ENCODE results near the gene DLGAP3. TPM values are rescaled to one million over a fixed set of nuclear protein-coding genes. Genes with fewer than 3 reads are reported as not detected.

Gene DLGAP3
- polyA plus RNA-seq, 1 donor (not counting 4 experiments of a cell fraction or from before 2014, with no cell fraction given): not detected

GRCh38 chr1:34858901-34859445 is 70.5 kb downstream of the DLGAP3 start:
- H3K4me3 ChIP-seq (ENCODE audit: control insufficient read depth in 2 of 3, extremely low read depth in 1 of 3, insufficient read depth in 2 of 3, low read depth in 1 of 3, low read length in 3 of 3): peak overlapping the region; percentile 59 to 99 (median 86)
- H4K20me1 ChIP-seq (ENCODE audit: control insufficient read depth, extremely low read depth, insufficient read depth, low read length): no peaks in the 10 kb centered on the region

GRCh38 chr1:34856697-34857096 is 72.8 kb downstream of the DLGAP3 start:
- no peaks in the 10 kb centered on the region for H3K27me3 ChIP-seq (ENCODE audit: control insufficient read depth, extremely low read depth, insufficient read depth, low read length)
- no peak overlapping the region for H3K4me2 ChIP-seq (ENCODE audit: control insufficient read depth, extremely low read depth, insufficient read depth, low read depth, low read length)
- peaks cover 10 to 14% of the 10 kb centered on the region in 2 experiments for H3K36me3 ChIP-seq (ENCODE audit: control insufficient read depth in 2 of 2, extremely low read depth in 1 of 2, insufficient read depth in 2 of 2, low read length in 2 of 2)
- H3K27ac ChIP-seq (ENCODE audit: control insufficient read depth, insufficient read depth, low read length): no peak overlapping the region
- FAIRE-seq (no peak), DNase-seq (ENCODE audit: low read depth, low spot score) (no peak)
- peaks cover 17% of the 10 kb centered on the region for H3K4me1 ChIP-seq (ENCODE audit: control insufficient read depth, extremely low read depth, insufficient read depth, low read length)
- TF ChIP-seq, protein P1, sequence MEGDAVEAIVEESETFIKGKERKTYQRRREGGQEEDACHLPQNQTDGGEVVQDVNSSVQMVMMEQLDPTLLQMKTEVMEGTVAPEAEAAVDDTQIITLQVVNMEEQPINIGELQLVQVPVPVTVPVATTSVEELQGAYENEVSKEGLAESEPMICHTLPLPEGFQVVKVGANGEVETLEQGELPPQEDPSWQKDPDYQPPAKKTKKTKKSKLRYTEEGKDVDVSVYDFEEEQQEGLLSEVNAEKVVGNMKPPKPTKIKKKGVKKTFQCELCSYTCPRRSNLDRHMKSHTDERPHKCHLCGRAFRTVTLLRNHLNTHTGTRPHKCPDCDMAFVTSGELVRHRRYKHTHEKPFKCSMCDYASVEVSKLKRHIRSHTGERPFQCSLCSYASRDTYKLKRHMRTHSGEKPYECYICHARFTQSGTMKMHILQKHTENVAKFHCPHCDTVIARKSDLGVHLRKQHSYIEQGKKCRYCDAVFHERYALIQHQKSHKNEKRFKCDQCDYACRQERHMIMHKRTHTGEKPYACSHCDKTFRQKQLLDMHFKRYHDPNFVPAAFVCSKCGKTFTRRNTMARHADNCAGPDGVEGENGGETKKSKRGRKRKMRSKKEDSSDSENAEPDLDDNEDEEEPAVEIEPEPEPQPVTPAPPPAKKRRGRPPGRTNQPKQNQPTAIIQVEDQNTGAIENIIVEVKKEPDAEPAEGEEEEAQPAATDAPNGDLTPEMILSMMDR (optimal IDR thresholded peaks at IDR 0.05 in 1 of 3, IDR thresholded peaks at IDR 0.05 in 1 of 3, conservative IDR thresholded peaks at IDR 0.05 in 1 of 3; ENCODE audit: extremely low read depth in 1 of 3, insufficient read depth in 2 of 3, low read length in 3 of 3): no peak
- TF ChIP-seq EZH2 (IDR thresholded peaks at IDR 0.05; ENCODE audit: low read length): no peak
- no peak overlapping the region for H2AFZ ChIP-seq (ENCODE audit: control insufficient read depth, low read length)
- no peaks in the 10 kb centered on the region for H3K9me3 ChIP-seq (ENCODE audit: control insufficient read depth, low read depth, low read length)
- peaks cover 46% of the 10 kb centered on the region for H3K79me2 ChIP-seq (ENCODE audit: control insufficient read depth, insufficient read depth, low read length)
- H3K9ac ChIP-seq (ENCODE audit: control insufficient read depth, extremely low read depth, insufficient read depth, low read length): no peak overlapping the region
- H3K4me3 ChIP-seq (ENCODE audit: control insufficient read depth in 2 of 3, extremely low read depth in 1 of 3, insufficient read depth in 2 of 3, low read depth in 1 of 3, low read length in 3 of 3): no peak overlapping the region
- no peaks in the 10 kb centered on the region for H3K9me1 ChIP-seq (ENCODE audit: control insufficient read depth, extremely low read depth, insufficient read depth, low read length)
- peaks cover 3% of the 10 kb centered on the region for H4K20me1 ChIP-seq (ENCODE audit: control insufficient read depth, extremely low read depth, insufficient read depth, low read length)
- dilution Hi-C loops (cut with MboI; ENCODE audit: extremely low pct_ligation_motif_present, low sequenced_read_pairs): no loop called here

More at GRCh38 chr1:34858901-34859445, 70.5 kb downstream of the DLGAP3 start:
- dilution Hi-C loops (cut with MboI; ENCODE audit: extremely low pct_ligation_motif_present, low sequenced_read_pairs): no loop called here
- H3K9me3 ChIP-seq (ENCODE audit: control insufficient read depth, low read depth, low read length): no peaks in the 10 kb centered on the region
- peak overlapping the region; percentile 100 for H3K4me2 ChIP-seq (ENCODE audit: control insufficient read depth, extremely low read depth, insufficient read depth, low read depth, low read length)
- no peak for DNase-seq (ENCODE audit: low read depth, low spot score)
- peak overlapping the region; percentile 94 for H3K9ac ChIP-seq (ENCODE audit: control insufficient read depth, extremely low read depth, insufficient read depth, low read length)
- H2AFZ ChIP-seq (ENCODE audit: control insufficient read depth, low read length): peak overlapping the region; percentile 52
- peaks cover 44% of the 10 kb centered on the region for H3K79me2 ChIP-seq (ENCODE audit: control insufficient read depth, insufficient read depth, low read length)
- no peaks in the 10 kb centered on the region for H3K9me1 ChIP-seq (ENCODE audit: control insufficient read depth, extremely low read depth, insufficient read depth, low read length)
- peaks cover 10% of the 10 kb centered on the region in 2 experiments for H3K36me3 ChIP-seq (ENCODE audit: control insufficient read depth in 2 of 2, extremely low read depth in 1 of 2, insufficient read depth in 2 of 2, low read length in 2 of 2)
- no peaks in the 10 kb centered on the region for H3K27me3 ChIP-seq (ENCODE audit: control insufficient read depth, extremely low read depth, insufficient read depth, low read length)
- TF ChIP-seq, protein P1 (optimal IDR thresholded peaks at IDR 0.05 in 1 of 3, IDR thresholded peaks at IDR 0.05 in 1 of 3, conservative IDR thresholded peaks at IDR 0.05 in 1 of 3; ENCODE audit: extremely low read depth in 1 of 3, insufficient read depth in 2 of 3, low read length in 3 of 3): no peak
- no peak for TF ChIP-seq EZH2 (IDR thresholded peaks at IDR 0.05; ENCODE audit: low read length)
- peak overlapping the region; percentile 78 for H3K27ac ChIP-seq (ENCODE audit: control insufficient read depth, insufficient read depth, low read length)
- peaks cover 10% of the 10 kb centered on the region for H3K4me1 ChIP-seq (ENCODE audit: control insufficient read depth, extremely low read depth, insufficient read depth, low read length)
- FAIRE-seq: no peak

Data from keratinocyte (primary cell).